HL-60/S4 treated with phorbol 12-myristate 13-acetate at 8.2 ng/mL for 4 days and 3 days (cell line): Measurements from ENCODE around the gene ZNF681.
"Not testable (repeated sequence)": the region's sequence is repeated elsewhere in the genome, so short reads cannot be mapped to it uniquely, and the experiment has no call there.

Experiments used
- in situ Hi-C: fragments of 300-500 bp; cut with MboI; formaldehyde crosslinking; loops from 2 replicates; pipeline ENCODE4 v1.15.0; 2022; ENCODE audit warnings: low sequenced_read_pairs

The ZNF681 gene

GRCh38 chr19:23758187-23759074 lies at the start of gene ZNF681:
Gene ZNF681 (minus strand): TSS chr19:23758891. CDS start chr19:23758749, 142 bp downstream.
- in situ Hi-C loops: no loop called here

DNA sequence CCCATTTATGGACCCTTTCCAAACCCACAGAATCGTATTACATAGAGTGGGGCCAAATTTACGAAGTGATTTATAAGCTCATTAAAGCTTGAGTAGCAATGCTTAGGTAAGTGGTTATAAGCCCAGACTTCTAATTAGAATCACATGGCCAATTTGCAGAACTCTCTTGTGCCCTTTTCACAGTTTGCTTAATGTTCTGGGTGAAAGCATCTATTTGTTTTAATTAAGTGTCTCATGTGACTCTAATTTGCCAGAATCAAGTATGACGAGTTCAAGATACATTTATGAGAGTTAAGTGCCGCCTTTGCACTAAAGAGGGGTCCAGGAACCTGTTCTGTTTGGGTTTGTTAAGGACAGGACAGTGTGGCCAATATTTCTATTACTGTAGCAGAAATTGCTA lies 46.0 kb upstream of the ZNF681 start:
- in situ Hi-C loops: no loop called here

DNA sequence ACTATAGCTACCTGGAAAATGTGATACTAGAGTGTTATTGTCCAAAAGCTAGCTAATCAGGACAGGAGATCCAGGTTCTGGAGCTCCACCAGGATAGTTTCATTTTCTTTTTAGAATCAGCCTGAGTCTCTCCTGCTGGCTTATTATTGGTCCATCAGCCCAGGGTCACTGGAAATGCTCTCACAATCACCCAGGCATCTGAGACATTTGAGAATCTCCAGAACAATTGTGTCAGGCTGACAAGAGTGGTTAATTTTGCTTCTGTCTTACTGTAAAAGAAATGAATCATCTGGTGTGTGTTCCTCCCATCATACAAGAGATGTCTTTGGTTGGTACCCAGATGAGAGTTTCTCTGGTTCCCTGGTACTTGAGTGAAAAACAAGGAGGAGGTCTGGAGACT lies 43.6 kb upstream of the ZNF681 start:
- in situ Hi-C loops: no loop called here

- in situ Hi-C loops: no loop called here
These were observed 43.1 kb upstream of the ZNF681 start for GRCh38 chr19:23801803-23802202.

DNA sequence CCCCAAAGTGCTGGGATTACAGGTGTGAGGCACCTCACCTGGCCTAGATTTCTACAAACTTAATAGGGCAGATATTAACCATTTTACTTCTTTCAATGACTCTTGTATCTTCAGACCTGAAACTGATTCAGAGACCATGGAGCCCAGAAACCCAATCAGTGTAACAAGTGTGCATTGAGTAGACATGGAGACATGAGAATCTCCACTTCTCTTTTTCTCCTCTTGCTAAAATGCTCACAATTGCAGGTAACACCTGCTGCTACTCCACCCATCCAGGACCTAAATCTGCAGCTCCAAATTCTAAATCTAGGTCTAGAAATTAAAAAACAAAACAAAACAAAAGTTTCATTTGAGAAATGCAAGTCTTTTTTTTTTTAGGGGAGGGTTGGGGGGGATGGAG lies 42.2 kb upstream of the ZNF681 start:
- in situ Hi-C loops: no loop called here

DNA sequence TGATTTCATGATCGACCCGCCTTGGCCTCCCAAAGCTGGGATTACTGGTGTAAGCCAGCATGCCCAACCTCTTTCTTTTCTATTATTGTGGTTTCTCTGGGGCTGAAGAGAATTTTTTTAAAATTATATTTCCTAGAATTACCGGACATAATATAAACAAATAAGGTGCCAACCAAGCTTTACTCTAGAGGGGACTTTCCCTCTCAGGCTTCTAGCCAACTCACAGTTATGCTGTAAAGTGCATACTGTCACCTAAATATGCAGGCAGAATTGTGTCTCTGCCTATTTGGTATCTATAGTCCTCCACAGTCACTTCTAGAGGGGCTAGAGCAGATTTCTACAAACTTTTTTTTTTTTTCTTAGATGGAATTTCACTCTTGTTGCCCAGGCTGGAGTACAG lies 41.6 kb upstream of the ZNF681 start:
- in situ Hi-C loops: no loop called here

- in situ Hi-C loops: no loop called here
These were observed 40.6 kb upstream of the ZNF681 start for GRCh38 chr19:23799321-23799720.

DNA sequence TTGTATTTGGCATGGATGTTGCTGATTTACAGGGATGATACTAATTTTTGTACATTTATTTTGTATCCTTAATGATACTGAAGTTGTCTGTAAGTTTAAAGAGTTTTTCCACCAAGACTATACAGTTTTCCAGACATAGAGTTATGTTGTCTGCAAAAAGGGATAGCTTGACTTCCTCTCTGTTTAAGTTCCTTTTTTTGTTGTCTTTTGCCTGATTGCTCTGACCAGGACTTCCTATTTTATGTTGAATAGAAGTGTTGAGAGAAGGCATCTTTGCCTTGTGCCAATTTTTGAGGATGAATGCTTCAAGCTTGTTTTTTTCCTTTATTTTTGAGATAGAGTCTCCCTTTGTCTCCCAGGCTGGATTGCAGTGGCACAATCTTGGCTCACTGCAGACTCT lies 36.8 kb upstream of the ZNF681 start:
- in situ Hi-C loops: no loop called here

DNA sequence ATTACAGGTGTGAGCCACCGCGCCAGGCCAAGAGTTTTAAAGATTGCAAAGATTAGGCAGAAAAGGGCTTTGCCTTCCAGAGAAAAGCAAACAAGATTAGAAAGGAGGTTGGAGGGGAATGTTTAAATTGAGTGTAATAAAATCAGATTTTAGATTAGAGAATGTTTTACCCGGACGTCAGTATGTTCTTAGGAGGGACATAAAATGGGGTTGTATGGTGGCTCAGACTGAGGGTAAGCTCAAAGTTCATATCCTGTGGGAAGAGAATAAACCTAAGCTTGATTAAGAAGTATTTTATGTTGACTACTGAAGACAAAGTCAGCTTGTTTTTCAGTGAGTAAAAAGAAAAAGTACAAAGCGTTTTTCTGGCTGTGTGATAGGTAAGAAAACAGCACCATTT lies 34.1 kb upstream of the ZNF681 start:
- in situ Hi-C loops: no loop called here

DNA sequence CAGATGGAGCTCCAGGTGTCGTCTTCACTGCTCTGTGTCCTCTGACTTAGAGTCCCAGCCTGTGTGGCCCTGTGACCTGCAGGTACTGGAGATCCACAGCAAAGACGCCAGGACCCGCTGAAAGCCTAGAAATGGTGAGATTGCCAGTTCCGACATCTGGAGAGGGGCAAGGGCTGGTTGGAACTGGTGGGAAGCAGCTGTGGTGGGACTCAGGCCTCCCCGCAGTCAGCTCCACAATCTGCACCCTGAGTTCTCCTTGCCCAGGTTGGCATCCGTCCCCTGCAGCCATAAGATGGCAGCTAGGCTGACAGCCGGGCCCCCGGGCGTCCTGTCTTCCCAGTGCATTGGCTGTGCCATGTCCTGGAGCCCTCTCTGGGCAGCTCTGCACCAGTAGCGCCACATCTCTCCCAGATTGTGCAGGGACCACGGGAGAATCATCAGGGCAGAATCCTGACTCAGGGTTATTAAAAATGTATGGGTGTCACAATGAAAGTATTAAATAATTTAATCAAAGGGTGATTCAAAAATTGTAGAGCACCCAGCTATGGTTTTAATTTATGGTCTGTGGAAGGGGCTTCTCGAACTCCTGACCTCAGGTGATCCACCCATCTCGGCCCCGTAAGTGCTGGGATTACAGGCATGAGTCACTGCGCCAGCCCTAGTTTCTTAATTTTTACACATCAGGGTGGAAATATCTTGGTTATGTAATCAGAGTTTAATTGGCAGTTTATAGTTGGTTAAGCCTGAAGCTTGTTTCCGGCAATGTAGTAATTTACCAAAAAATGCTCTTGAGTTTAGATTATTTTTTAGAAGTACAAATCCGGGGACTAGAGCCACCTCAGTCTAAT lies 32.2 kb upstream of the ZNF681 start:
- in situ Hi-C loops: no loop called here

DNA sequence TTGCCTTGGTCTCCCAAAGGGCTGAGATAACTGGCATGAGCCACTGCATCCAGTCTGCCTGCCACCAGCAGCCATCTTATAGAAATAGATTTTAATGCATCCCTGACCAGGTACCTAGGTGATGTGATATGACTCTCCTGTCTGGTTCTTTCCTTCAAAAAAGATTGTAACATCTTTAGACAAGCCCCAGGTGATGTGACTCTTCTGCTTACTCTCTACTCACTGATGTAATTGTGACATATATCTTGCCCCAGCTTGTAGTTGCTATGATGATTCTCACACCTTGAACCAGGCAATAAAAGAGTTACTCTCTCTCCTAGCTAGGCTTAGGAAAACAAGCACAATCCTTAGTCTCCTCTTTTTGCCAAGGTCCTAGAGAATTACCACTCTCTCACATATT lies 30.6 kb upstream of the ZNF681 start:
- in situ Hi-C loops: no loop called here

- in situ Hi-C loops: no loop called here
These were observed 29.7 kb upstream of the ZNF681 start for GRCh38 chr19:23788411-23788810.

GRCh38 chr19:23787106-23787505 lies 28.4 kb upstream of the ZNF681 start:
- in situ Hi-C loops: no loop called here

- in situ Hi-C loops: no loop called here
These were observed 27.3 kb upstream of the ZNF681 start for GRCh38 chr19:23785982-23786381.

GRCh38 chr19:23784274-23784673 lies 25.6 kb upstream of the ZNF681 start:
- in situ Hi-C loops: no loop called here

GRCh38 chr19:23783636-23784035 lies 24.9 kb upstream of the ZNF681 start:
- in situ Hi-C loops: no loop called here

DNA sequence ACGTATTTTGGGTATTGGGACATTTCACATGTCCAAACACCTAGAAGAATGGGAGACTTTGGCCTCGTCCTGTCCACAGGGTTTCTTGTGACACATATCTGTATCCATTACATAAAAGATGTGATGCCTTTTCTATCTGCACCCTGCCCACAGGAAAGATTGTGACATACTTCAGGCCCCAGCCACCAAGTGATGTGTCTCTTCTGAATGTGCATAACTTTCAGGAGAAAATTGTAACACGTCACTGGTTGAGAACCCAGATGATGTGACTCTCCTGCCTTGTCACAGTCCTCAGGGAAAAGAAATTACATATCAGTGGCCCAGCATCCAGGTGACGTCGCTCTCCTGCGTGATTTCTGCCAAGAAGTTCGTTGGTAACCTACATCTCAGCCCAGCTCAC lies 21.0 kb upstream of the ZNF681 start:
- in situ Hi-C loops: no loop called here

DNA sequence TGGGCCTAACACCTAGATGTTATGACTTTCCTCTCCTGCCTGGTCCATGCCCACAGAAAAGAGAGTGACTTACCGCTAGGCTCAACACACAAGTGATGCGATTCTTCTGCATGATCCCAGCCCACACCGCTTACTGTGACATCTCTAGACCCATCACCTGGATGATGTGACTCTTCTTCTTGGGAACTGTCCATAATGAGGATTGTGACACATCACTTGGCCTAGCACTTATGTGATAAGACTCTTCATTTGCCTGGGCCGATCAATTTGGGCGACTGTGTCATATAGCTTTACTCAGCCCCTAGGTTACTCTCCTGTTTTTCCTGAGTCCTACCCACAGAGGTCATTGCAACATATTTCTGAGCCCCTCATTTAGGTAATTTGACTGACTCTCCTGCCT lies 19.9 kb upstream of the ZNF681 start:
- in situ Hi-C loops: no loop called here

DNA sequence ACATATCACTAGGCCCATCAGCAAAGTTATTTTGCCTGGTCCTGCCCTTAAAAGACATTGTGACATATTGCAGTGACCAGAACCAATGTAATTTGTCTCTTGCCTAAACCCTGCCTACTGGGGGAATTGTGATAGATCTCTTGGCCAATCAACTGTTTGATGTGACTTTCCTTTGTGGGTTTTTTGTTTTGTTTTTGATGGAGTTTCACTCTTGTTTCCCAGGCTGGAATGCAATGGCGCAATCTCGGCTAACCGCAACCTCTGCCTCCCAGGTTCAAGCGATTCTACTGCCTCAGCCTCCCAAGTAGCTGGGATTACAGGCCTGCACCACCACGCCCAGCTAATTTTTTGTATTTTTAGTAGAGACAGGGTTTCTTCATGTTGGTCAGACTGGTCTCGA lies 19.3 kb upstream of the ZNF681 start:
- in situ Hi-C loops: not testable (repeated sequence)

DNA sequence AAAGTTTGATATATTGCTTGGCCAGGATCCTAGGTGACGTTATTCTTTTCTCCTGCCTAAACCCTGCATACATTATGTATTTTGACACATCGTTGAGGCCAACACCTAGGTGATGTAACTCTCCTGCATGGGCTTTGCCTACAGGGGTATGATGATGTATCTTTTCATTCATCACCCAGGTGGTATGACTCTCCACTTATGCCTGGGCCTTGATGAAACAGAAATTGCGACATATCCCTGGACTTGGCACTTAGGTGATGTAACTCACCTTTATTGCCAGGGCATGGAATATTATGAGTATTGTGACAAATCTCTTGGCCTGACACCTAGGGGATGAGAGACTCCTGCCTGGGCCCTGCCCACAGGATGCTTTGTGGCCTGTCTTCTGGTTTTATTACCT lies 18.5 kb upstream of the ZNF681 start:
- in situ Hi-C loops: no loop called here

GRCh38 chr19:23776507-23777205 lies 18.0 kb upstream of the ZNF681 start:
- in situ Hi-C loops: no loop called here
